ENCODE results near the gene P2RX4.

Gene P2RX4

GRCh38 chr12:121245951-121246350 is 36.0 kb downstream of the P2RX4 start:
- TF ChIP-seq CTCF (conservative IDR thresholded peaks at IDR 0.05), result no peak
- TF ChIP-seq ZFX (IDR thresholded peaks at IDR 0.05), result no peak
- H3K27ac ChIP-seq, result no peak overlapping the region

- H3K27ac ChIP-seq, result no peak overlapping the region
- TF ChIP-seq CTCF (conservative IDR thresholded peaks at IDR 0.05) (no peak), ZFX (IDR thresholded peaks at IDR 0.05) (no peak)
Observed at GRCh38 chr12:121246893-121247557, 37.1 kb downstream of the P2RX4 start.

DNA sequence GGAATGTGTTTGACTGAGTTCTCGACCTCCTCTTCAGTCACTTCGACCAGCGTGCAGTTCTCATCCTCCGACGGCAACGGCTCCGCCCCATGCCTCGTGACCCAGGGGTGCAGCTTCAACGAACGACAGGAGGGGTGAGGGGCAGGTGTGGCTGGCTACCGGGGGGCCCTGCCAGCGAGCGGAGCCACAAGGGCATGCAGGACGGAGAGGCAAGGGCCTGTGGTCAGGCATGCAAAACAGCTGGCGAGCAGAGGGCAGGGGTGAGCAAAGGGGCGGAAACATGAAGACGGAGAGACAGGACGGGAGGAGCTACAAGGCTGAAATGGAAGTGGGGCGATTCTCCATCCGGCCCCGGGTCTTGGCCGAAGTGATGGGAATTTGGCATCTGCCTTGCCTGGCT is 38.7 kb downstream of the P2RX4 start:
- no peak for TF ChIP-seq ZFX (IDR thresholded peaks at IDR 0.05)
- no peak for TF ChIP-seq CTCF (conservative IDR thresholded peaks at IDR 0.05)

DNA sequence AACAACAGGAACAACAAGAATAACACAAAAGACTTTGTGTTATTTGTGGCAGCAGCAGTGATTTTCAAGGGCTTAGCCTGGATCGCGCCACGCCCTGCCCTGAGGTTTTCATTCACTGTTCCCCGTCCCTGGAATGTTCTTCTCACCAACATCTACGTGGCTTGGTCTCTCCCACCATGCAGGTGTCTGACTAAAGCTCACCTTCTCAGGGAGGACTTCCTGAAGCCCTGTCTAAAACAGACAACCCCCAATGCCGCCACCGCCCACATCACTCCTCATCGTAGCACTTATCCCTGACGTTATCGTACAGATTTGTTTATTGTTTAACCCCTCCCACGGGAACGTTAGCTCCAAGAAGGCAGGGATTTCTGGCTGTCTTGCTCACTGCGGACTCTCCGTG is 40.4 kb downstream of the P2RX4 start:
- TF ChIP-seq CTCF (conservative IDR thresholded peaks at IDR 0.05) (no peak), ZFX (IDR thresholded peaks at IDR 0.05) (no peak)
- no peak overlapping the region for H3K27ac ChIP-seq

More for the DNA sequence above, 38.7 kb downstream of the P2RX4 start:
- no peak overlapping the region for H3K27ac ChIP-seq

- H3K27ac ChIP-seq, result no peak overlapping the region
- no peak for TF ChIP-seq CTCF (conservative IDR thresholded peaks at IDR 0.05)
- no peak for TF ChIP-seq ZFX (IDR thresholded peaks at IDR 0.05)
Observed at GRCh38 chr12:121251838-121252237, 41.9 kb downstream of the P2RX4 start.

- no peak overlapping the region for H3K27ac ChIP-seq
- TF ChIP-seq CTCF (conservative IDR thresholded peaks at IDR 0.05), result no peak
Observed at GRCh38 chr12:121252712-121253345, 42.9 kb downstream of the P2RX4 start.

DNA sequence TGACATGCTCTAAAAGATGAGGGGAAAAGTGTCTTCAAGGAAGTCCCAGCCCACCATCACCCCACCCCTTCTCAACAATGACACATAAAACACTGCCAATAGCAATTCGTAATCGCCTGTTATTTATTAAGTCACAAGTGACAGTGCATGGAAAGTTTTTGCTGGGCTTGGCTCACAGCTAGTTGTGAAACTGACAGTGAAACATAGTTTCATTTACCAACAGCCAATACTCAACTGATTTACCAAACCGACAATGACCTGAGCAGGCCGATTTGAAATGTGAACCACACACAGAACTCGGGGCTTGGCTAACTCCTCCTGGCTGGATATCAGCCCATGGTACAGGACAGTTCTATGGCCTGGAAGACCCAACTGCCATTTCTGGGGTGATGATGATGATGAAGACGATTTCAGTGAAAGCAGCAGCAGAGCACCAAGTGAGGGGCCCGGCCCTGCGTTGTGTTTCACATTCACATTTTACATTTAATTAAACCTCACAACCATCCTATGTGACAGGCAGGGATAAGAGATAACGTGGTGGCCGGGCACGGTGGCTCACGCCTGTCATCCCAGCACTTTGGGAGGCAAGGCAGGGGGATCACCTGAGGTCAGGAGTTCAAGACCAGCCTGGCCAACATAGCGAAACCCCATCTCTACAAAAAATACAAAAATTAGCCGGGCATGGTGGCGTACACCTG is 43.9 kb downstream of the P2RX4 start:
- H3K27ac ChIP-seq, result no peak overlapping the region
- TF ChIP-seq ZFX (IDR thresholded peaks at IDR 0.05) (no peak), CTCF (conservative IDR thresholded peaks at IDR 0.05) (no peak)

All from C4-2B (cell line).